ENCODE results near the gene CLDND2. TPM values are rescaled to one million over a fixed set of nuclear protein-coding genes. Genes with fewer than 3 reads are reported as not detected.

Gene CLDND2
- total RNA-seq, 1 donor = 0.36 TPM

DNA sequence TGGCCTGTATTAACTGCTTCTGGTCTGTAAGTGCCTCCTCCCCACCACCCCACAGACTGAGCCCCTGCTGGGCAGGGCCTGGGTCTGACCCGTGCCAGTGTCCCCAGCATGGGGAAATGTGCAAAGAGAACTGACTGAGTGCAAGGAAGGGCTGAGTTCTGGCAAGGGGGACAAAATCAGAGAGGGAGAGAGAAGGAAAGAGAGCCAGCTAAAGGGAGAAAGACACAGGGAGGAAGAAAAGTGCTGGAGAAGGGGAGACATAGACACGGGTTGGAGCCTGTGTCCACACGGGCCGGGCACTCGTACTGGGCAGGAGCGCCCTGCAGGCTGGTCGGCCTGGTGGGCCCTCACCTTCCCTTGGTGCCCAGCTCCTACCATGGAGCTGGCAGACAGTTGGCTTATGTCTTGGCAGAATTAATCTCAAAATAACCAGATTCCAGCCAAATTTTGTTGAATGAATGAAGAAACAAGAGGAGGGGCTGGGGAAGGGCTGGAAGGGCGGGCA is 2.4 kb upstream of the CLDND2 start:
- DNase-seq (ENCODE audit: low read depth) = no peak
- no peak overlapping the region for H3K4me3 ChIP-seq (ENCODE audit: low read depth, low read length)
- TF ChIP-seq, protein P1, sequence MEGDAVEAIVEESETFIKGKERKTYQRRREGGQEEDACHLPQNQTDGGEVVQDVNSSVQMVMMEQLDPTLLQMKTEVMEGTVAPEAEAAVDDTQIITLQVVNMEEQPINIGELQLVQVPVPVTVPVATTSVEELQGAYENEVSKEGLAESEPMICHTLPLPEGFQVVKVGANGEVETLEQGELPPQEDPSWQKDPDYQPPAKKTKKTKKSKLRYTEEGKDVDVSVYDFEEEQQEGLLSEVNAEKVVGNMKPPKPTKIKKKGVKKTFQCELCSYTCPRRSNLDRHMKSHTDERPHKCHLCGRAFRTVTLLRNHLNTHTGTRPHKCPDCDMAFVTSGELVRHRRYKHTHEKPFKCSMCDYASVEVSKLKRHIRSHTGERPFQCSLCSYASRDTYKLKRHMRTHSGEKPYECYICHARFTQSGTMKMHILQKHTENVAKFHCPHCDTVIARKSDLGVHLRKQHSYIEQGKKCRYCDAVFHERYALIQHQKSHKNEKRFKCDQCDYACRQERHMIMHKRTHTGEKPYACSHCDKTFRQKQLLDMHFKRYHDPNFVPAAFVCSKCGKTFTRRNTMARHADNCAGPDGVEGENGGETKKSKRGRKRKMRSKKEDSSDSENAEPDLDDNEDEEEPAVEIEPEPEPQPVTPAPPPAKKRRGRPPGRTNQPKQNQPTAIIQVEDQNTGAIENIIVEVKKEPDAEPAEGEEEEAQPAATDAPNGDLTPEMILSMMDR (IDR thresholded peaks at IDR 0.05; ENCODE audit: insufficient read depth, low read length) = no peak

DNA sequence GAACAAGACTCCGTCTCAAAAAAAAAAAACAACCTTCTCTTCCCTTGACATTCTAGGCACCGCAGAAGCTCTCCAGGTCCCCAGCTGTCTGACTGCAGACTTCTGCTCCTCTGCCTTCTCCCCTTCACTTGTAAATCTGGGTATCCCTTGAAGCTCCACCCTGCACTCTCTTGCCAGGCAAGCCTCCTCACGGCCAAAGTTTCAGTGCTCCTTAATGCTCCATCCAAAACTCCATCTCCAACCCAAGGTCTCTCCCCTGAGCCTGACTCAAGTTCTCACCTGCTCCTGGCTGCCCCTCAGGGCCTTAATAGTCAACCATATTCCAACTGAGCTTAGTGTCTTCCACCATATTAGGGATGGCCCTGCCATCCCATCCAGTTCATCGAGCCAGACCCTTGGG is 1.4 kb upstream of the CLDND2 start:
- no peak overlapping the region for H3K4me3 ChIP-seq (ENCODE audit: low read depth, low read length)
- TF ChIP-seq, protein P1 (IDR thresholded peaks at IDR 0.05; ENCODE audit: insufficient read depth, low read length) = no peak
- DNase-seq (ENCODE audit: low read depth) = no peak

DNA sequence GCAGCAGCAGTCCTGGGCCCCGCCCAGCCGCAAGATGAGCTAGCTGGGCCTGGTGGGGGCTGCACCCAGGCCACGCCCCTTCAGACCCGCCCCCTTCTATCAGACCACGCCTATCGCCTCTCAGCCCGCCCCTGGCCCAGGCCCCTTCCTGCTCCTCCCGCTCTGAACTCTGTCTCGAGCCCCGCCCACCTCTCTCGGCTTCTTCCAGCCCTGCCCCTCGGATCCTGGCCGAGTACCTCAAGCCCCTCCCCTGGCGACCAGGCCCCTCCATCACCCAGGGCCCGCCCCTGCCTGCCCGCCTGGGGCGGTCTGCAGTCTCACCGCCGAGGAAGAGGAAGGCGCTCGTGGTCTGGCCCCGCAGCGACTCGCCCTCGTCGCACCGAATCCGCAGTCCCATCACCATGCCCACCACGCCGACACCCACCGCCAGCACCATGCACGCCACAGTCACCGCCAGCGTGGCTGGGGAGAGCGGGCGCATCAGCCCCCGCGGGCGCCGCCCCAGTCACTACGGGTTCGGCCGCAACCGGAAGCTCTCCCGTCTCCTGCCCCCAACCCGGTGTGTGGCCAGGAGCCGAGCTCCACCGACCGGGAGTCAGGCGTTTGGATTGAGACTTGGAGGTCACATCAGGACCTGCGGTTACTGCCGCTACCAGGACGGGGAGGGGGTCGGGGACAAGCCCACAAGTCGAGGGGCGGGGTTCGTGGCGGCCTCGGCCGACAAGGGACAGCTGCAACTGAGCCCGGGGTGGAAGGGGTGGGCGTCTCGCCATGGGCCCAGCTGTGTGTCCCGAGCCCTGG is 1.0 kb downstream of the CLDND2 start:
- TF ChIP-seq, protein P1 (IDR thresholded peaks at IDR 0.05; ENCODE audit: insufficient read depth, low read length) = no peak
- peak overlapping the region; percentile 82 for H3K4me3 ChIP-seq (ENCODE audit: low read depth, low read length)
- peak; percentile 98 for DNase-seq (ENCODE audit: low read depth)

DNA sequence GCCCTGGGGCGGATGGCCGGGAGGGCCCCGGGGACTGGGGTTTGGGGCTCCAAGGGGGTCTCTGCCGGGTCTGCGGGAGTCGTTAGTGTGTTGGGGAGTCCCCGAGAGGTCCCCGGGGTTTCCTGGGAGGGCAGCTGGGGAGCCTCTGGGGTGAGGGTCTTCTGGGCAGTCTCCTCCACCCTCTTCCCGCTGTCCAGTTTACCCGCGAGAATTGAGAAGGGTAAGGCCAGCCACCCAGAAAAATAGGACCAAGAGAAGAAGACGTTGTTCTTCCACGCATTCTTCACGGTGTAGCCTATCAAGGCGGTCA is 1.6 kb downstream of the CLDND2 start:
- TF ChIP-seq, protein P1 (IDR thresholded peaks at IDR 0.05; ENCODE audit: insufficient read depth, low read length) = no peak
- H3K4me3 ChIP-seq (ENCODE audit: low read depth, low read length) = peak overlapping the region; percentile 64
- DNase-seq (ENCODE audit: low read depth) = no peak

DNA sequence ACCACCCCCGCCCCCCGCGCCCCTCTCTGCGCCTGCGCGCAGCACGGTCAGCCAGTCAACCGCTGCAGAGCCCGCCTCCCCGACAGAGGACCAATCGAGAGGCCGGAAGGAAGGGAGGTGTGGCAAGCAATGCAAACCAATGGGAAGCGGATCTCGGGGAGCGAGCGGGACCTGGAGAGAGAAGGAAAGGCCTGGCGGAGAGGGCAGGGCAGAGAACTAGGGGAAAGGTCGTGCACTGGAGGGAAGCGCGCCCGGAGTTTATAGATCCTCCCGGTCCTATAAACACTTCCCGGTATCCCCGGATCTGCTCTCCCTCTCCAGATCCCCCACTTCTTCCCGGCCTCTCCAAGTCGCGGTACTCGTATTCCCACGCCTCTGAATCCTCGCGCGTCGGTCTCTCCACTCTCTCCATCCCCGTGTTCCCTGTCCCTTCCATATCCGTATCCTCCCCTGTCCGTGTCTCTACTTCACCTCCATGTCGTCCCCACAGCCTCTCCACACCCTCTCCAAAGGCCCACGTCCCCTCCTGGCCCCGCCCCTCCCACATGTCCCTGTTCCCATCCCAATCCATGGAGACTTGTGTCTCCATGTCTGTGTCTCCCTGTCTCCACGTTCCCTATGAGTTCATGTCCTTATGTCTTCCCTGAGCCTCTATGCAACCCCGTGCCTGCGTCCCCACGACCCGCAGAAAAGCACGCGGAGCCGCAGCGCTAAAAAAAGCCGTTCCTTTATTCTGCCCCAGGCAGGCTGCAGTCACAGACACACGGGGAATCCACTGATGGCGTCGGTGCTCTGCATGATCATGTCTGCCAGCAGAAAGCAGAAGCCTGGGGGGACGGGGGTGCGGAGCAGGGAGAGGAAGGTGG is 2.2 kb downstream of the CLDND2 start:
- TF ChIP-seq, protein P1 (IDR thresholded peaks at IDR 0.05; ENCODE audit: insufficient read depth, low read length) = no peak
- DNase-seq (ENCODE audit: low read depth) = peak; percentile 96
- H3K4me3 ChIP-seq (ENCODE audit: low read depth, low read length) = peak overlapping the region; percentile 96

DNA sequence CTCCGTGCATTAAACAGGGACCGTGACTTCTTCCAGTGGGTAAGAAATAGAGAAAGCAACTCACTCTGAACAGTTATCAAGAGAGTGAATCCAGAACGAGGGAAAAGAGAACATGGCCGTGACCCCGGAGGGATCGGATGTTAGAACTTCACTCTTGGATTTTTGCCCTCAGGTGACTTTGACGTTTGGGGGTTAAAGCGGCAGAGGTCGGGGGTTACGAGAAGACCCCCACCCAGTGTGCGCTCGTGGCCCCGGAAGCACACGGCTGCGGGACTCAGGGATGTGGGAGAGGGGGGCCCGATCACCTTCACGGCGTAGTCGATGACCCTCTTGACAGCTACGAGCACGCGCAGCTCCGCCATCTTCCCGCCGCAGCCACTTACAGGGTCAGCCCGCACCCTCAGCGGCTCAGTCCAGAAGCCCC is 2.8 kb downstream of the CLDND2 start, which contains the start of gene ETFB:
TSS of gene ETFB (minus strand) at position 424 of the 424 bp plus-strand sequence. CDS start at position 362, 62 bp downstream.
- no peak for DNase-seq (ENCODE audit: low read depth)
- TF ChIP-seq, protein P1 (IDR thresholded peaks at IDR 0.05; ENCODE audit: insufficient read depth, low read length) = no peak
- H3K4me3 ChIP-seq (ENCODE audit: low read depth, low read length) = peak within 1 kb of the TSS; percentile 96
